Astrocyte of the spinal cord (primary cell): Measurements from ENCODE around the gene PARD3B.

ENCODE experiments used
- DNase-seq: peaks from one replicate; pipeline ENCODE4 v3.0.0; 2011; ENCODE audit warnings: low read depth, low spot score
- H3K4me3 ChIP-seq: 2 replicates; pipeline ENCODE4 v1.5.1; 2011; ENCODE audit warnings: low read depth, mild to moderate bottlenecking, low read length, moderate library complexity
- in situ Hi-C: cut with HindIII; loops from 2 replicates; pipeline ENCODE4 v1.10.0; 2017; ENCODE audit warnings: low sequenced_read_pairs
- TF ChIP-seq, protein P1 (sequence below): IDR thresholded peaks from 2 replicates; pipeline ENCODE4 v1.5.1; 2012; ENCODE audit warnings: low read depth, mild to moderate bottlenecking, low read length, inconsistent platforms

The PARD3B gene

DNA sequence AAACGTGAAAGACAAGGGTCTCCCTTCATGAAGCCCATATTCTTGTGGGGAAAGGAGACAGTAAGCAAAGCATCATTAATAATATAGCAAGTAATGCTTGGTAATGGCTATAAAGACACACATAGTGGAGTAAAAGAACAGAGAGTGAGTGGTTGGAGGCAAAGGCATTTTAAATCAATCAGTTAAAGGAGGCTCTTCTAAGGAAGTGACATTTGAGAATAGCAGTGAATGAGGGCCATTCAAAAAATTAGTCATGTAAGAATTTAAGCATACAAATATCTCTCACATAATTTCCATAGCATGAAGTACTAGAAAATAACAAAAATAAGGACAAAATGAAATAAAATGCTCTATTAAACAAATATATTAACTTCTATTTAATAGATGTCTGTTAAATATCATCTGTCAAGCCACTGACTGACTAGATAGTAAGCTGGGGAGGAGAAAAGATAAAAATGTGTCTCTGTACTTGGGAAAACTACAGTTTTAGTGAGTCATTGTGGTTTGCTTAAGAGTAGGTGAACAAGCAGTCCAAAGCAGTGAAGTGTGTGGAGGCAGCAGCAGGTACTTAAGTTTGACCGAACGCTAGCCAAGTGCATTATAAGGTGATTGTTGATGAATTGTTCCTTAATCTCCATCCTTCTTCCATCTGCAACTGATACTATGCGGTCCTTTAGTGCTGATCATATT is 160.1 kb downstream of the PARD3B start:
- H3K4me3 ChIP-seq, result no peak overlapping the region
- TF ChIP-seq, protein P1, sequence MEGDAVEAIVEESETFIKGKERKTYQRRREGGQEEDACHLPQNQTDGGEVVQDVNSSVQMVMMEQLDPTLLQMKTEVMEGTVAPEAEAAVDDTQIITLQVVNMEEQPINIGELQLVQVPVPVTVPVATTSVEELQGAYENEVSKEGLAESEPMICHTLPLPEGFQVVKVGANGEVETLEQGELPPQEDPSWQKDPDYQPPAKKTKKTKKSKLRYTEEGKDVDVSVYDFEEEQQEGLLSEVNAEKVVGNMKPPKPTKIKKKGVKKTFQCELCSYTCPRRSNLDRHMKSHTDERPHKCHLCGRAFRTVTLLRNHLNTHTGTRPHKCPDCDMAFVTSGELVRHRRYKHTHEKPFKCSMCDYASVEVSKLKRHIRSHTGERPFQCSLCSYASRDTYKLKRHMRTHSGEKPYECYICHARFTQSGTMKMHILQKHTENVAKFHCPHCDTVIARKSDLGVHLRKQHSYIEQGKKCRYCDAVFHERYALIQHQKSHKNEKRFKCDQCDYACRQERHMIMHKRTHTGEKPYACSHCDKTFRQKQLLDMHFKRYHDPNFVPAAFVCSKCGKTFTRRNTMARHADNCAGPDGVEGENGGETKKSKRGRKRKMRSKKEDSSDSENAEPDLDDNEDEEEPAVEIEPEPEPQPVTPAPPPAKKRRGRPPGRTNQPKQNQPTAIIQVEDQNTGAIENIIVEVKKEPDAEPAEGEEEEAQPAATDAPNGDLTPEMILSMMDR, result no peak
- peak; percentile 46 for DNase-seq
- in situ Hi-C loops, result no loop called here

DNA sequence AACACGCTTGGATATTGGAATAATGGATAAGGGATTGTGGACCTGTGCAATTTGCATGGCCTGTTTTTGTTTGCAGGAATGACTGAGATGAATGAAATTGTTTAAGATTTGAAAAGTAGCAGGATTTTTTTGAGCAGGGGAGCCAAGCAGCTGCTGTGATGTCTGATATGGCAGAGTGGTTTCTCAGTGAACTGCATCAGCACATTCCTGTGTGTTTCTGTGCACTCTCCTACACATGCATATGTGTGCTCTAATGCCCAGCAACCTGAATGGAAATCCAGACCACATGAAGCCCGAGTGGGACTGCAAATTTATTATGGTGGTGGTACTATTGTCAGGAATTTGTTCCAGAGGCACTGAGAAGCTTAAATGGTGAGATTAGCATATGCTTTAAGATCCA is 161.7 kb downstream of the PARD3B start:
- TF ChIP-seq, protein P1, result no peak

DNA sequence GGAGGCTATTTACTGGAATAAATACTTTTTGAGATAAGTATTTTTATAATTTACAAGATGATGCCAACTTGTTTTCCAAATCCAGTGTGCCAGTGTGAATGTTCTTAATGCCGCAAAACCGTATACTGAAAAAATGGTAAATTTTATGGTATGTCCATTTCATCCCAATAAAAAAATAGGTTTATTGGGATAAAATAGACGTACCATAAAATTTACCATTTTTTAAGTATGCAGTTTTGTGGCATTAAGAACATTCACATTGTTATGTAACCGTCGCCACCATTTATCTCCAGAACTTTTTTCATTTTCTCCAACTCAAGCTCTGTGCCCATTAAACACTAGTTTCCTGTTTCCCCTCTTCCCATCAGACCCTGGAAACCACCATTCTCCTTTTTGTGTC is 167.9 kb downstream of the PARD3B start:
- DNase-seq, result no peak
- in situ Hi-C loops, result no loop called here
- TF ChIP-seq, protein P1, result no peak
- H3K4me3 ChIP-seq, result no peak overlapping the region

More for the DNA sequence above, 161.7 kb downstream of the PARD3B start:
- no peak for DNase-seq
- in situ Hi-C loops, result no loop called here
- no peak overlapping the region for H3K4me3 ChIP-seq

DNA sequence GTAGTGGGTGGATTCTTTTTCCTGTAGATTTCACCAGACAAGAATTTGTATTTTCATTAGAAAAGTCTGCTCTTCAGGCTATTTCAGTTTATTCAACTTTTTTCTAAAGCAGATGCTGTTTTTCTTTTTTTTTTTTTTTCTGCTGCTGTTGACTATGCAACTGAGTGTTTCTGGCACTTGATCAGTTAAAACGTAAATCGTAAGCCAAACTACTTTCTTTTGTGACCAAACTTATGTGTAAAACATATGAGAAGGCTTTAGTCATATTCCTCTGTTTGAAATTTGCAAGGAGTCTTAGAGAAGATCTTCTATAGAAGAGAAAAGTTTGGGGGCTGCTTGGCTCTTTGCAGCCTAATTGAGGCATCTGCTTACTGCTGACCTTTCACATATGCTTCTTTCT is 170.1 kb downstream of the PARD3B start:
- DNase-seq, result no peak
- TF ChIP-seq, protein P1, result no peak
- in situ Hi-C loops, result no loop called here

DNA sequence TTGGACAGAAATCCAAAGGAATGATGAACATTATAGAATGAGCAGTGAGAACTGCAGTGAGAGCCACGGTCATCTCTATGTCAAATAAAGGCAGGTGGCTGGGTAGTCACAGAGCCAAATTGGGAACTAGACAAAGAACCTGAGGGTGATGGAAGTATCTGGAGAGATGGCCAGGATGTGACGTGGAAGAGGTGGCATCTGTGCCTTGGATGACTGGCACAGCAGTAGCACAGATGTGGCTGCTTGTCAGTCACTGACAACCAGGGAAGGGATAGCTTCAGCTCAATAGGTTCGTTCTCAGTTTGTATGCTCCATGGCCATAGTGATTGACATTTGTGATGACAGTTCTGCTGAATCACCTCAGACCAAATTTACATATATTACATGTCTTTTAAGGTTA is 172.3 kb downstream of the PARD3B start:
- no peak overlapping the region for H3K4me3 ChIP-seq
- DNase-seq, result no peak
- in situ Hi-C loops, result no loop called here
- TF ChIP-seq, protein P1, result no peak

More for the DNA sequence above, 170.1 kb downstream of the PARD3B start:
- H3K4me3 ChIP-seq, result no peak overlapping the region

DNA sequence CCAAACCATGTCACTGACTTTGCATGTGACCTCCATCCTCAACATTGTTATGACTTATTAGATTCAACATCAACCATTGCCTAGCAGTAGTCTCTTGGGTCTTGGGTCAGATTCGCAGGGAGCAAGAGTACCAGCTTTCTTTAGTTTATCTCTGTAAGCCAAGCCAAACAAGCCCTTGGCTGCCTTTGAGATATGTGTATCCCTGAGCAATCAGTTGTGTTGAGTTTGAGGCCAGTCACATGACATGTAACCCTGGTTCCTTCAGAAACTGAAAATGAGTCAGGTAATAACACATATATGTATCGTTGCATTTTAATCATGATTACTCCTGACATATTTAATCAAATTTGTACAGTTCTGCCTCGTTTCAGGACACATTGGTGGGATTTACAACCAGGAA is 173.3 kb downstream of the PARD3B start:
- TF ChIP-seq, protein P1, result no peak
- in situ Hi-C loops, result no loop called here
- no peak for DNase-seq
- H3K4me3 ChIP-seq, result no peak overlapping the region
